ENCODE measurements around the gene FRAS1.
"Not testable (repeated sequence)": the region's sequence is repeated elsewhere in the genome, so short reads cannot be mapped to it uniquely, and the experiment has no call there.

FRAS1 gene

DNA sequence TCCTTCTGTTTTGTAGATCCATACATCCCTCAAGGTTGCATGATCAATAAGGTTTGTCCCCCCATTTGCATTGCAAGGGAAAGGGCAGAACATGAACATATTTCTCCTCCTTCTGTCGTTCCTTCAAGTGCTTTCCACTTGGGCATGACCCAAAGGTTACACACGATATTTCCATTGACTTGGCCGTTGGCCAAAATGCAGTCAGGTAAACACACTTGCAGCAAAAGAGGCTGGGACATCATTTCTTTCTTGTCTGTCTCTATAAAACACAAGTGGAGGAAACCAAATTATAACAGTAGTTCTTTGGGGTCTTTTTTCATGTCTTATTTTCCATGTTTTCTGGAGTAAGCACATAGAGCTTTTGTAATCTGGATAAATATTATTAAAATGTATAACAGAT is 156.1 kb downstream of the FRAS1 start:
- no peak for DNase-seq (ENCODE audit: low spot score)

DNA sequence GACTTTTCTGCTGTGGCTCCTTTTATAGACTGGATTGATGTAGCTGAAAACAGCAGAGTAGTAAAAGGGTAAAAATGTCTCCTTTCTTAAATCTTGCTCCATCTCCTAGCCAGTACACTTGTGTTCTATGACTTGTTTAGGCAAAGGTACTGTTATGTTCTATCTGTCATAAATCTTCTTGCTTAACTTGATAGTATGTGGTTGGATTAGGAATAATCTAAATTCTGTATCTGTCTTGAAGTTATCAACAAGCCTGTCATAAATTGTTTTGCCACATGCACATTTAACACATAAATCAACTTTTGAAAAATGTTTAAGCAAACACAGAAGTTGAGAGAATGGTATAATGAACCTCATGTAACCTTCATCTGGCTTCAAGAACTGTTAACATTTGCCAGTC is 157.0 kb downstream of the FRAS1 start:
- DNase-seq (ENCODE audit: low spot score), result no peak

DNA sequence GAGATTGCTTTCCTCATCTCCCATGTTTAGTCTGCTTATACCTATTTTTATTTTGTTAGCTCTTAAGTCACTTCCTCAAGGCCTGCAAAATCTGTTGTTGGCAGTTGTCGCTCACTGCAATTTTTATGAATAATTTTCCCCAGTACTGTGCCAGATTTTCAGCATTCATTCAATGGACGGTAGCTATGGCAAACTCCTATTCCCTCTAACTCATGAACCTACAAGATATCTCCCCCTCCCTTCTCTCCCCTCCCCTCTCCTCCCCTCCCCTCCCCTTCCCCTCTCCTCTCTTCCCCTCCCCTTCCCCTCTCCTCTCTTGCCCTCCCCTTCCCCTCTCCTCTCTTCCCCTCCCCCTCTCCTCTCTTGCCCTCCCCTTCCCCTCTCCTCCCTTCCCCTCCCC is 160.4 kb downstream of the FRAS1 start:
- DNase-seq (ENCODE audit: low spot score), result no peak

DNA sequence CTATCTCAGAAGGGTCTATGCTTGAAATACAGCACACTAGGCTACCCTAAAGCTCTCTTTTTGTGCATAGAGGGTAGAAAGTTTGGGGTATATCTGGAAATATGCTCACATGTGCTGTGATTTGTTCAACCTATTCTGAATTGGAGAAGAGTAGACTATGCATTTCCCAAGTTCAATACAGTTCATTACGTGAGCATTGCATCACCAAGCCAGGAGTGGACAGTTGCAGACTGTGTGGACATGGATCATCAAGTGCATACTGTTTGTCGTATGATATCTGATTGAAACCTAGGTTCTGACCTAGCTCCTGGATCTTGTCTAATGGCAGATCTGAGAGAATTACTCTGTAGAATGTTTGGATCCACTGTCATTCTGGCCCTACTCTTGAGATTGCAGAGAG is 161.1 kb downstream of the FRAS1 start:
- DNase-seq (ENCODE audit: low spot score), result no peak

DNA sequence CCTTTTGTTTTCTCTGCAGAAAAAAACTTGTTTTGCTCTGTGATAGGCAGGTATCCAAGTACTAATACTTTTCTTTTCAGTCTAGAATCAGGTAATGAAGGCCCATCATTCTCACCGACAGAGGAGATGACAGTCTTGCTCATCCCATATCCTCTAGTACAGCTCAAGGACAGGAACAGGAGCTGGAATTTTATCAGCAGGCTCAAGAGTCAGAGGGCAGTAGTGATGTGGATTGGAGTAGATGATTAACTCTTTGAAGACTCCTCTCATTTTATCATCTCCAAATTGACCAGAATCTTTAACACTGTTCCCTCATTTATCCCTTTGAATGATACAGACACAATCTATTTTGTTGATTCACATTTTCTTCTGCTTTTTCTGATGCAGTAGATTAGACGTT is 162.7 kb downstream of the FRAS1 start:
- DNase-seq (ENCODE audit: low spot score), result no peak

DNA sequence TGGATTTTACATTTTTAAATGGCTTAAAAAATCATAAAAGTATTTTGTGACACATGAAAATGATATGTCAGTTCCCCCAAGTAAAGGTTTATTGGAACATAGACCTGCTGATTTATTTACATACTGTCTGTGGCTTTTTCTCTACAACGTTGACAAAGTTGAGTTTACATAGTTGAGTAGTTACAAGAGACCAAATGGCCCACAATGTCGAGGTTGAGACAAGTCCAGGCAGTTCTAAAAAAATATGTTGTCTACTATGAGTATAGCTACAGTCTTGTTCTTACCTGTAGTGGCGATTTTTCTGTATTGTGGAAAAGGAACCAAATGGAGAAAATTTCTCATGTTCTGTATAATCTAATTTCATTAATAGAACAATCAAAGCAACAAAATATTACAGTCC is 163.2 kb downstream of the FRAS1 start:
- DNase-seq (ENCODE audit: low spot score), result no peak

DNA sequence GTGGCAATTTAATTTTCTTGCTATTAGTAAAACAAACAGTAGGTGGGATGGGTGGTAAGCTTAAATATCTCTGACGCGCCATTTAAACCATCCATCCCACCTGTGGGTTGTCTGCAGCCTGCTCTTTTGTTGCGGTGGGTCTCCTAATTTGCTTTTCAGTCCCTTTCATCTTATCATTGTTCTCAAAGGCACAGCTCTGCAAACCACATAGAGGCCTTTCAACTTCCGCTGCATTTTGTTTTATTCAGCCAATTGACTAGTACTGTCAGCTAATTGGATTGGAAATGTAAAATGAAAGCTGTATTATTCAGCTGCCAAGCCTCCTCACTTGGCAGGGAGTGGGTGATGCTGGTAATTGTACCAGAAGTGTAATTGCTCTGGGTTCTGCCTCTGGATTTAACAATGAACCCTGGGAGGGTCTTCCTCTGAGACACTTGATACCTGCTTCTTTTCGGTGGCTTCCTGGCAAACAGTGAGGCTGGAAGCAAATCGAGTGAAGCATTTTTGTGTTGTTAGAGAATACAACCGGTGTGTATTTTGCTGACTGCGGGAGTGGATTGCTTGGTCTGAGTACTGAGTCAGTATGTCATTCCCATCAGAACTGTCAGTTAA is 165.6 kb downstream of the FRAS1 start:
- DNase-seq (ENCODE audit: low spot score), result no peak

DNA sequence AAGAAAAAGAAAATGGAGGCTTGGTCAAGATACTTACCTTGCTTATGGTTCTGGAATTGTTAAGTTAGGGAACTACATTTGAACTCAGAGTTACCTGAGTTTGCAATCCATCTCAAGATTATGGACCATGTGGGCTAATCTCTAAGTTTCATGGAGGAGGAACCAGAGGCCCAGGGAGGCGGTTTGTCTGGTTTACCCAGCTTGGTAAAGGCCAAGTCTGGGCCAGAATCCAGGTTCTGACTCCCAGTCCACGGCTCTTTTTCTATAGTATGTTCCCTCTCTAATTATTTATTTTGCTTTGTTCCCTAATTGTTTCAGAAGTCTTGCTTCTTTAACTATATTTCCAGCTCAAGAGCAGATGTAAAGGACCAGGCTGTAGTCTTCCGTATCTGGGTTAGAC is 168.1 kb downstream of the FRAS1 start:
- no peak for DNase-seq (ENCODE audit: low spot score)

DNA sequence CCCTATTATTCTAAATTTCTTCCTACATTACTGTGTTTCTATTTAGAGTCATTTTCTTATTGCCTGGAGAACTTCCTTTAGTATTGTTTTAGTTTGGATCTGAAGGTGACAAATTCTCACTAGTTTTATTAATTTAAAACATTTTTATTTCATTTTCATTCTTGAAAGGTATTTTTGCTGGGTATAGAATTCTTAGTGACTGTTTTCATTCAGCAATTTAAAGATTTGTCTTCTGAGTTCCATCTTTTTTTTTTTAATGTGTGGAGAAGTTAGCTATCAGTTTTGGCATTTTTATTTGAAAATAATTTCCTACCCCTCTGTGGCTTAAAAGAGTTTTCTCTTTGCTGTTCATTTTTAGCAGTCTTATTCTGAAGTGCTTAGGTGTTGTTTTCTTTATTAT is 169.2 kb downstream of the FRAS1 start:
- DNase-seq (ENCODE audit: low spot score), result no peak

DNA sequence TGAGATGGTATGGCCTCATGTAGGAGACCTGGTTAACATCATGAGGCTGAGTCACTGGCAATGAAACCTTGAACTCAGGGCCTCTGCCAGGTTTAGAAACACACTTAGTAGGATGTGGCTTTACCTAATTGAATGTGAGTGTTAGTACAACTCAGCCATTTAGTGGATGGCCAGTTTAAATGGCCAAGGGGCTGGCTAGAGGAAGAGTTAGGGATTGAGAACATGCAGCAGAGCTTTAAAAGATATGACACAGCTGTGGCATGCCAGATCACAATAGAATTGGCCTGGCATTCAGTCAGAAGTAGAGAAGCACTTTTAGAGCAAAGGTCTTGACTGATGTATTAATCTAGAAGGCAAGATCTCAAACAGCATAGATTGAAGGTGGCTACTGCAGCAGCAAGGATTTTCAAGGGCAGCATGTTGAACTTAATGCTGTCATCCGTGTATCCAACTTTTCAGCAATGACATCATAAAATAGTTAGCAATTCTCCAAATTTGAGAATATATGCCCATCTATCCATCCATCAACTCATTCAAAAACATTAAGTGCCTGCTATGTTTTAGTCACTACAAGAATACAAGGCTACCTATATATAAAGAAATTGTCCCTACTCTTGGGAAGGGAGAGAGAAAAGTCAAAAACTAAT is 170.4 kb downstream of the FRAS1 start:
- no peak for DNase-seq (ENCODE audit: low spot score)

DNA sequence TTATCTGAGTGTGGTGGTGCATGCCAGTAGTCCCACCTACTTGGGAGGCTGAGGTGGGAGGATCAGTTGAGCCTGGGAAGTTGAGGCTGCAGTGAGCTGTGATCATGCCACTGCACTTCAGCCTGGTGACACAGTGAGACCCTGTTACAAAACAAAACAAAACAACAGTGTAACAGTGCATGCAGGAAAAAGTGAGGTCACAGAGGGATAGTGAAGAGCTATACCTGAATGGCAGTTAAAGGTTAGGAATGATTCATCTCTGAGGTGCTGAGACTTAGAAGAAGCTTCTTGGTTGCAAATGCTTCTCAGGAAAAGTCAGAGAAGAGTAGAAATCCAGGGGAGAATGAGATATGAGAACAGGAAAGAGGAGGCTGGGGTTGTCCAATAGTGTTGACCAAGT is 178.7 kb downstream of the FRAS1 start:
- no peak for DNase-seq (ENCODE audit: low spot score)

DNA sequence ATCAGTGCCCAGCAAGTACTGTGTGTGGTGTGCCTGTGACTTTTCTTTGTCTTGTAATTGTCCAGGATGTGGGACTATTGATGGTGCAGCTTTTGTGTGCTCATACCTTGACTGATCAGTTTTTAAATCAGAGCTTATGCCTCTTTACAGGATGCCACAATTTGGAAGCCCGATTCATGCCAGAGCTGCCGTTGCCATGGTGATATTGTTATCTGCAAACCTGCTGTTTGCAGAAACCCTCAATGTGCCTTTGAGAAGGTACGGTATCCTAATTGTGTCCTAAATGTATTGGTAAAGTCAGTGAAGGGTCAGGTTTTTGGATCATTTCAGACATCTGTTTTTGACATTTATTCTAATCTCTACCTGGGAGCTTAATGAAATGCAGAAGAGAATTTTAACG is 180.2 kb downstream of the FRAS1 start:
- DNase-seq (ENCODE audit: low spot score), result no peak

DNA sequence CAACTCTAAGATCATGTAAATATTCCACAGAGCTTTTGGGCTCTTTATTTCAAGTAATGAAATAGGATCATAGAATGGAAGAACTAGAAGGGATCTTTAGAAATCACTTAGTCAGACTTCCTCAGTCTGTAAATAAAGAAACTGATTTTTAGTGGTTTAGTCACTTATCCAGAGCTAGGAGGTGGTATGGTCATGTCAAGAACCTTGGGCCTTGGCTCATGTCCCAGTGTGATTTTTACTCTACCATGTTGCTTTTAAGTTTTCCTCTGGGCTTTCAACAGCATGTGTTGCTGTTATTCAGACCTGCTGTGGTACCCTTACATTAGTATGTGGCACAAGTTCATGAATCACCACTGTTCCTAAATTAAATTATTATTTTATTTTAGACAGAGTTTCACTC is 184.9 kb downstream of the FRAS1 start:
- DNase-seq (ENCODE audit: low spot score), result no peak

DNA sequence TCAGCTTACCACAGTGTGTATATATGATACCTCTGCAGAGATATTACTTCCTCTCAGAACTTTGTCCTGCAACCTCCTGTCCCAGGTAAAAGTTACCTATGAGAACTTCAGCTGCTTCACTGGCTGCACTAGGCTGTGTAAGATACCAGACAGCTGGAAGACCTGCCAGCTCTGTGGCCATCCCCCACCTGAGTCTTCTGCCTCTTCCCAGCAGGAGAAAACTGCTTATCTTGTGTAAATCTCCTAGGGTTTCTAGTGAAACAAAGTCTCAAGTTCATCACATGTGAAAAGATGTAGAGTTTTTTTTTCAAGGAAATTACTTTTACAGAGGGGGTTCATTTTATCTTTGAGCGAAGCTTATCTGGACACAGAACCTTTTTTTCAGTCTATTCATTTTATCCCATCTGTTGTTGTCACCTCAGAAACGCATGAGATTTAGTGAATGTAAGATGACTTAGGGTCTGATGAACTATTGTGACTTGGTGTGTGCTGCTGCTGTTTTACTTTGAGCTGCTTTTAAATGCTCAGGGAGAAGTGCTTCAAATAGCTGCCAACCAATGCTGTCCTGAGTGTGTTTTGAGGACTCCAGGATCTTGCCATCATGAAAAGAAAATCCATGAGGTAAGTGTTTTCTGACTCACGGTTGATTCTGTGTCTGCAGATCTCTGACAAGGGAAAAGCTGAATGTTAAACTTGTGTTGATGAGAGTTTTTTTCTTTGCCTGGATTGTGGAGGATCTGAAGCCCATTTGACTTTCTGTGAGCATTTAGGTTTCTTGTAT is 187.8 kb downstream of the FRAS1 start:
- DNase-seq (ENCODE audit: low spot score), result no peak

DNA sequence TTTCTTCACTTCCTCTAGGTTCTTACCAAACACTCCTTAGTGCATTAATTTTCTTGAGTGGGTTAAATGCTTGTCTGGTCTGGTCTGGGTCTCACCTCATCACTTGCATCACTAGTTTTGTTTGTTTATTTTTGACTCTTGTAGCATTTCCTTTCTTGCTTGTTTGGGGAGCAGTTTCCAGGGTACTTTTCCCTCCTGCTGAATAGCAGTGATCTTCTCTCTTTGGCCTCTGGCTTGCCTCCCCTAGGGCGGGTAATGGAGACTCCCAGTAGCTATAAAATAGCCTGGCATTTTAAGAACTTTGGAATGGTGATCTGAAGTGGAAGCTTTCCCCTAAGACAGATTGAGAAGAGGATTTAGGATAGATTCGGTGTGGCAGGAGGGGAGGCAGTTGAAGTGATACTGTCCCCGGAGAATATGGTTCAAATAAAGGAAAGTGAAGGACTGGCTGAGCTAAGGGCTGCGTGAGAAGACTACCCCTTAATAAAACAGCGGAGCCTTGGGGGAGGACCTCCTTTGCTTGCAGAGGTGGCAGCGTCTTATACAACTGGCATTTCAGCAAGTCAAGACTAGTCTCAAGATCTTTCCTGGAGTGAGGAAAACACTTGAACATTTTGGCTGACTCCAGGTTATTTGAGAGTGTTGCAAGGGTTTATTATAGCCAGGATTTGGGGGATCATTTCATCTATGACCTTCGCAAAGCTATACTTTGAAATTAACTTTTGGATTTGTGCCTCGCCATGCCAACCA is 190.6 kb downstream of the FRAS1 start:
- DNase-seq (ENCODE audit: low spot score), result no peak

DNA sequence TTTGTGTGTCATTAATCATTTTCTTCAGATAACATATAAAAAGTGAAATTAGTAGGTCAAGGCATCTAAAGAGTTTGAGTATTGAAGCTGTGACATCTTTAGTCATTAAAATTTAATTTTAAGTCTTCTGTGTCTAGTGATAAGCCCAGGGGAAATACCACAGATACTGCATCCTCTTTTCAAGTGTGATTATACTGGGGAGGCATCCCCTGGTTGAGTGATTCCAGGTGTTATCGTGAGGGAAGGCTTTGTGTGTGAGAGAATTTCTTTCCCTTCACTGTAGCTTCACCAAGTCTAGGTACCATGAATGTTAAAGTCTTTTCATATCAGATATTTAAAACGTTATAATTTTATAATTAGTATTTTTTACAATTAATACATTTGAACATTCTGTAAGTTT is 193.4 kb downstream of the FRAS1 start:
- DNase-seq (ENCODE audit: low spot score), result no peak

DNA sequence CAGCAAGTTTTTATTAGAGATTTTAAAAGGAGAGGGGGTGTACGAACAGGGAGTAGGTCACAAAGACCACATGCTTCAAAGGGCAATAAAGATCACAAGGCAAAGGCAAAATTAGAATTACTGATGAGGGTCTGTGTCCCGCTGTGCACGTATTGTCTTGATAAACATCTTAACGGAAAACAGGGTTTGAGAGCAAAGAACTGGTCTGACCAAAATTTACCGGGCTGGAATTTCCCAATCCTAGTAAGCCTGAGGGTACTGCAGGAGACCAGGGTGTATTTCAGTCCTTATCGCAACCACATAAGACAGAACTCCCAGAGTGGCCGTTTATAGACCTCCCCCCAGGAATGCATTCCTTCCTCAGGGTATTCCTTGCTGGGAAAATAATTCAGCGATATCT is 195.7 kb downstream of the FRAS1 start:
- not testable (repeated sequence) for DNase-seq (ENCODE audit: low spot score)

DNA sequence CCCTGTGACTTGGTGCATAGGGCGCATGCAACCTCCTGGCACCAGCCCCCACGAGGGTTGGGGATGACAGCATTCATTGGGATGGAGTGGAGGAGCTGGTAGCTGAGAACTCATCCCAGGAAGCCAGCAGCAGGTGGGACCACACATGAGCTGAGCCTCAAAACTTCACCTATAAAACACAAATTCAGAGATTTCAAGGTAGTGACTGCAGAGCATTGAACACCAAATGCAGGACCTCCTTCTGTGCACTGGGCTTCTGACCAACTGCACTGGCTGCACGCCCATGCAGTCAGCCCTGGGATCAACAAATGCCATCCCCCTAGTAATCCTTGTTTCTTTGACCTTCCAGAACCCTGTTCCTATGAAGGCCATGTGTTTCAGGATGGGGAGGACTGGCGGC is 197.8 kb downstream of the FRAS1 start:
- no peak for DNase-seq (ENCODE audit: low spot score)

DNA sequence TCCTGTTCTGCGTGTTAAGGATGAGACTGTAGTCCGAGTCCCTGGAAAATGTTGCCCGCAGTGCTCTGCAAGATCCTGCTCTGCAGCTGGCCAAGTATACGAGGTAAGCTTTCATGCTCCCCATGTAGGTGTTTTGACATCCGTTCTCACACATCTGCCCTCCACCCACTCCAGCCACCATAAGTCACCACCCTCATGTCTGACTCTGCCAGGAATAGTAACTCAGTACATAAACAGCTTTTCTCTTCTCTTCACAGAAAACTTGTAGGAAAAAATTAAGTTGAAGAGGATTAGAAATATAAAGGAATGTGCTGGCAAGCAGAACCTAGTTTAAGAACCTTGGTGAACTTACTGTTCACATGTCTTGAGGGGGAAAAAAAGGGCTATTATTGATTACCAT is 207.9 kb downstream of the FRAS1 start:
- DNase-seq (ENCODE audit: low spot score), result no peak

DNA sequence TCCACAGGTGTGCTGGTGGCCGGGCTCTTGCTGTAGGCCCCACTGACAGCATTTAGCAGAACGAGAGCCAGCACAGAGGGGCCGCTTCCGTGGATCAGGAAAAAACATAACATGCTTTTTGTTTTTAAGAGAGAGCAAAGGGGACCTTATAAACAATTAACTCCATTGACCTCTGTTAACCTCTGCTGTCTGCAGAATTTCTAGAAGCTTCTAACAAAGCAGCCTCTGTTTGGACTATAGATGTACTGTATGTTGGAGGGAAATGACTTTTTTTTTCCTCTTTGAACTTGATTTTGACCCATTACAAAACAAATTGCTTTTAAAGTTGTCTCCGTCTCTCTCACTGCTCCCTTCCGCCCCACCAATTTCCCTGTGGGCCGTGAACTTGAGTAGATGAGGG is 210.7 kb downstream of the FRAS1 start:
- DNase-seq (ENCODE audit: low spot score), result no peak

DNA sequence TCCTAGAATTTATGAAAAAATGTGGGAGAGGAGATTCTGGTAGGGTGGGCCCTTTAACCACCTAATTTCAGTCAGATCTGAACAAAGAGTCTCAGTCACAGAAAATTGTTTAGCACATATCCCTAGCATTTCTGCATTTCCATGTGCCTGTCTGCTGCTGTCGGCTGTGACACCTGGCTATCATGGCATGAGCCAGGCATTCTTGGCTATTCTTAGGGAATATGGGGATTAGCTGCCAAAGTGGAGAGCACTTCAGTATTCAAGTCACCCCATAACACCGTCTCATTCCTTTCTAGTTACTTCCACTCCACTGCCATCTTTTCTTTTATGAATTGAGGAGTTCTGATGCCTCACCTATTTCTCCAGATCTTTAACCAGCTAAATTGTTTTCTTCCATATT is 211.5 kb downstream of the FRAS1 start:
- DNase-seq (ENCODE audit: low spot score), result no peak

DNA sequence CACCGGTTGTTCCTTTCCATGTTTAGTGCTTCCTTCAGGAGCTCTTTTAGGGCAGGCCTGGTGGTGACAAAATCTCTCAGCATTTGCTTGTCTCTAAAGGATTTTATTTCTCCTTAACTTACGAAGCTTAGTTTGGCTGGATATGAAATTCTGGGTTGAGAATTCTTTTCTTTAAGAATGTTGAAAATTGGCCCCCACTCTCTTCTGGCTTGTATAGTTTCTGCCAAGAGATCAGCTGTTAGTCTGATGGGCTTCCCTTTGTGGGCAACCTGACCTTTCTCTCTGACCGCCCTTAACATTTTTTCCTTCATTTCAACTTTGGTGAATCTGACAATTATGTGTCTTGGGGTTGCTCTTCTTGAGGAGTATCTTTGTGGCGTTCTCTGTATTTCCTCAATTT is 218.3 kb downstream of the FRAS1 start:
- DNase-seq (ENCODE audit: low spot score), result not testable (repeated sequence)

DNA sequence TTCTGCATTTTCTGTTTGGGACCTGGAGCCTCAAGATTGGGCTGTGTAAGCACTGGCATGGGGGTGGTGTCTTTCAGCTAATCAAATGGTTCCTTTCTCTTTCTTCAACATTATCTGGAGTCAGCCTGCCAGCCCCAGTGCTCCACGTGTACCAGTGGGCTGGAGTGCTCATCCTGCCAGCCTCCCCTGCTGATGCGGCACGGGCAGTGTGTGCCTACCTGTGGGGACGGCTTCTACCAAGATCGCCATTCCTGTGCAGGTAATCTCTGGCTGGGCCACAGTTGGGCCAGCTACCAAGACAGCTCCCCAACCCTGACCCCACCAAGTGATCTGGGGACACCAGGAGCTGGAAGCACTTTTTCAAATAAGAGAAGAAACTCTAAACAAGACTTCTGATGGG is 229.2 kb downstream of the FRAS1 start:
- DNase-seq (ENCODE audit: low spot score), result no peak
